ENCODE data around the gene NSUN4. TPM values are rescaled to one million over a fixed set of nuclear protein-coding genes. Genes with fewer than 3 reads are reported as not detected.

The NSUN4 gene
- total and polyA plus RNA-seq, 9 of the 15 experiments (the other 6 are each of a cell fraction or from before 2014, with no cell fraction given): 33.4 to 60.2 (median 46.3) TPM

- TF ChIP-seq PTBP1 (IDR thresholded peaks at IDR 0.05; ENCODE audit: low read depth, low read length): no peak
- TF ChIP-seq POLR2AphosphoS2 (IDR thresholded peaks at IDR 0.05; ENCODE audit: low read length): 0 out of 2 replicates have a peak, but pooled peaks have one; percentile 57
- peak; percentile 24 to 61; a peak in 2 of 4 replicates for TF ChIP-seq ARNT (IDR thresholded peaks at IDR 0.05)
- TF ChIP-seq TCF7 (IDR thresholded peaks at IDR 0.05; ENCODE audit: borderline replicate concordance): peak; percentile 83; the same call in 1 of the 2 replicates
- TF ChIP-seq ZNF146 (CRISPR knock-in tag; IDR thresholded peaks at IDR 0.05; ENCODE audit: unreplicated experiment): no peak
- no peak; the same call in 1 of the 2 replicates for TF ChIP-seq TGIF2 (CRISPR knock-in tag; IDR thresholded peaks at IDR 0.05)
- TF ChIP-seq ZNF184 (CRISPR knock-in tag; IDR thresholded peaks at IDR 0.05): no peak
- peak in 1 of 2 experiments; percentile 72; a peak in 2 of 4 replicates for TF ChIP-seq ZNF639 (CRISPR knock-in tag; conservative IDR thresholded peaks at IDR 0.05 in 1 of 2, IDR thresholded peaks at IDR 0.05 in 1 of 2)
- peak; percentile 65 for TF ChIP-seq VEZF1 (CRISPR knock-in tag; IDR thresholded peaks at IDR 0.05)
- TF ChIP-seq PRPF4 (IDR thresholded peaks at IDR 0.05; ENCODE audit: insufficient read depth, low read depth, low read length, poor library complexity, severe bottlenecking): no peak
- TF ChIP-seq FOXP4 (CRISPR knock-in tag; IDR thresholded peaks at IDR 0.05; ENCODE audit: borderline replicate concordance): peak; percentile 65
- no peak for TF ChIP-seq ZBTB5 (IDR thresholded peaks at IDR 0.05)
- no peak; the same call in 1 of the 2 replicates for TF ChIP-seq CHCHD3 (CRISPR knock-in tag; IDR thresholded peaks at IDR 0.05)
- peak; percentile 74 for TF ChIP-seq ELF4 (CRISPR knock-in tag; IDR thresholded peaks at IDR 0.05)
- TF ChIP-seq NONO (IDR thresholded peaks at IDR 0.05; ENCODE audit: low read depth in 2 of 2, low read length in 1 of 2): 0 out of 4 replicates have a peak, but pooled peaks of 1 of the 2 experiments have one; percentile 58
- TF ChIP-seq PURB (CRISPR knock-in tag; IDR thresholded peaks at IDR 0.05; ENCODE audit: low read depth): no peak
- peak; percentile 95 for TF ChIP-seq C11orf30 (IDR thresholded peaks at IDR 0.05; ENCODE audit: low read depth)
- TF ChIP-seq BRF2 (IDR thresholded peaks at IDR 0.05; ENCODE audit: borderline replicate concordance, insufficient read depth, insufficient read length): no peak
These were observed at the start of gene NSUN4 (continued) for GRCh38 chr1:46340404-46341221.
